NCI-H1048 (cell line): ENCODE data around the gene KCNC3.

Experiments used
- DNase-seq: peaks from one replicate; lab custom pipeline; 2025; lab: John Stamatoyannopoulos, UW

The KCNC3 gene

GRCh38 chr19:50329146-50329925 lies at the start of gene KCNC3:
Gene KCNC3, minus strand, starts transcription at chr19:50329377. Its CDS starts 295 bp downstream, at chr19:50329082.
- DNase-seq: peak; percentile 96

- DNase-seq: no peak
Measured at GRCh38 chr19:50378863-50379236, 49.7 kb upstream of the KCNC3 start.

- no peak for DNase-seq
Measured at GRCh38 chr19:50378169-50378862, 49.1 kb upstream of the KCNC3 start.

GRCh38 chr19:50377517-50377916 lies 48.3 kb upstream of the KCNC3 start:
- no peak for DNase-seq

- peak; percentile 43 for DNase-seq
Measured at GRCh38 chr19:50377051-50377461, 47.9 kb upstream of the KCNC3 start.

GRCh38 chr19:50376166-50377050 lies 47.2 kb upstream of the KCNC3 start, which contains the start of gene NR1H2:
Gene NR1H2, plus strand, starts transcription at chr19:50376457. Its CDS starts 1,149 bp downstream, at chr19:50377606.
- DNase-seq: peak; percentile 95

- no peak for DNase-seq
Measured at GRCh38 chr19:50371914-50372475, 42.8 kb upstream of the KCNC3 start.

GRCh38 chr19:50368649-50369570 lies 39.7 kb upstream of the KCNC3 start:
- DNase-seq: peak; percentile 37

- DNase-seq: no peak
Measured at GRCh38 chr19:50365434-50366306, 36.5 kb upstream of the KCNC3 start, which contains the start of gene NAPSA. Gene NAPSA, minus strand, starts transcription at chr19:50365639. Its CDS starts 18 bp downstream, at chr19:50365621.

GRCh38 chr19:50362656-50363424 lies 33.7 kb upstream of the KCNC3 start:
- no peak for DNase-seq

GRCh38 chr19:50362030-50362412 lies 32.8 kb upstream of the KCNC3 start:
- DNase-seq: no peak

GRCh38 chr19:50361290-50362029 lies 32.3 kb upstream of the KCNC3 start:
- DNase-seq: no peak

- DNase-seq: no peak
Measured at GRCh38 chr19:50359328-50359818, 30.2 kb upstream of the KCNC3 start.

- DNase-seq: no peak
Measured at GRCh38 chr19:50358483-50359327, 29.5 kb upstream of the KCNC3 start.

- DNase-seq: no peak
Measured at GRCh38 chr19:50357178-50358100, 28.3 kb upstream of the KCNC3 start.

GRCh38 chr19:50356691-50357177 lies 27.6 kb upstream of the KCNC3 start:
- no peak for DNase-seq
